Activated naive CD4-positive, alpha-beta T cell treated with anti-CD3 and anti-CD28 coated beads for 36 hours (primary cell): ENCODE measurements around the gene ACP6. TPM values are rescaled to one million over a fixed set of nuclear protein-coding genes. Genes with fewer than 3 reads are reported as not detected.
"Not testable (repeated sequence)": the region's sequence is repeated elsewhere in the genome, so short reads cannot be mapped to it uniquely, and the experiment has no call there.

Experiments
- CTCF ChIA-PET: fragments of 350-600 bp; sonication (Branson Sonifier 250); formaldehyde crosslinking; loops from one replicate; lab custom pipeline; 2021; ENCODE audit warnings: antibody characterized with exemption; lab: Charles Lee
- DNase-seq: peaks from one replicate; pipeline ENCODE4 v3.0.0-alpha.2; 2020
- H3K27ac Mint-ChIP-seq: one replicate; pipeline ENCODE4 v1.8.0; 2021; ENCODE audit warnings: mild to moderate bottlenecking, mixed read lengths
- H3K27me3 Mint-ChIP-seq: one replicate; pipeline ENCODE4 v1.8.0; 2021; ENCODE audit warnings: low read depth, mixed read lengths
- H3K36me3 Mint-ChIP-seq: one replicate; pipeline ENCODE4 v1.8.0; 2021; ENCODE audit warnings: low read depth, mixed read lengths
- H3K4me1 Mint-ChIP-seq: one replicate; pipeline ENCODE4 v1.8.0; 2021; ENCODE audit warnings: low read depth, mixed read lengths
- H3K4me3 Mint-ChIP-seq: one replicate; pipeline ENCODE4 v1.8.0; 2021; ENCODE audit warnings: mild to moderate bottlenecking, moderate library complexity, mixed read lengths
- H3K9me3 Mint-ChIP-seq: one replicate; pipeline ENCODE4 v1.8.0; 2021; ENCODE audit warnings: mixed read lengths
- intact Hi-C: fragments of 100-400 bp; cut with micrococcal nuclease; formaldehyde crosslinking; loops from one replicate; pipeline ENCODE4 v1.15.1; 2023
- total RNA-seq, 2 experiments: library from RNA; stranded (reverse); gene quantifications; one replicate each; pipeline ENCODE4 v1.2.3, GENCODE V29; 2021

The ACP6 gene
- total RNA-seq, 2 experiments from 2014 or later, result 14.4 to 16.3 TPM

GRCh38 chr1:147618077-147618569 lies 52.2 kb downstream of the ACP6 start:
- peak; percentile 61 for DNase-seq
- Mint-ChIP-seq H3K27ac (peak overlapping the region; percentile 78), H3K36me3 (peaks cover 45% of the 10 kb centered on the region), H3K4me3 (no peak overlapping the region), H3K4me1 (peaks cover 19% of the 10 kb centered on the region), H3K9me3 (no peaks in the 10 kb centered on the region), H3K27me3 (no peaks in the 10 kb centered on the region)
- intact Hi-C loops, result loop anchor here (1.0 kb wide), 3 partner anchors 18 to 79 kb away; no protein-coding TSS in a partner anchor
- CTCF ChIA-PET, result interaction anchor here (0.9 to 1.3 kb wide), 3 partner anchors 9 to 107 kb away, joined by 3 read pairs; no protein-coding TSS in a partner anchor

- H3K36me3 Mint-ChIP-seq, result peaks cover 40% of the 10 kb centered on the region
- H3K27me3 Mint-ChIP-seq, H3K4me3 Mint-ChIP-seq, intact Hi-C loops, H3K27ac Mint-ChIP-seq, DNase-seq, H3K9me3 Mint-ChIP-seq: not testable (repeated sequence)
- CTCF ChIA-PET, result interaction anchor here (1.0 to 1.3 kb wide), 2 partner anchors 12 to 128 kb away, joined by 3 read pairs; no protein-coding TSS in a partner anchor
- peaks cover 19% of the 10 kb centered on the region for H3K4me1 Mint-ChIP-seq
Measured at GRCh38 chr1:147614966-147615365, 55.4 kb downstream of the ACP6 start.

- H3K36me3 Mint-ChIP-seq, result peaks cover 36% of the 10 kb centered on the region
- no peak for DNase-seq
- H3K4me3 Mint-ChIP-seq, result no peak overlapping the region
- intact Hi-C loops, result no loop called here
- CTCF ChIA-PET, result interaction anchor here (0.7 to 0.9 kb wide), 2 partner anchors 17 to 250 kb away, joined by 3 read pairs; no protein-coding TSS in a partner anchor
- peaks cover 14% of the 10 kb centered on the region for H3K4me1 Mint-ChIP-seq
- H3K27ac Mint-ChIP-seq, result no peak overlapping the region
- no peaks in the 10 kb centered on the region for H3K9me3 Mint-ChIP-seq
- H3K27me3 Mint-ChIP-seq, result no peaks in the 10 kb centered on the region
Measured at GRCh38 chr1:147613506-147613905, 56.8 kb downstream of the ACP6 start.

GRCh38 chr1:147612366-147612765 lies 58.0 kb downstream of the ACP6 start:
- no peak overlapping the region for H3K27ac Mint-ChIP-seq
- DNase-seq, result no peak
- H3K36me3 Mint-ChIP-seq, result peaks cover 38% of the 10 kb centered on the region
- peaks cover 3% of the 10 kb centered on the region for H3K4me1 Mint-ChIP-seq
- intact Hi-C loops, result no loop called here
- H3K9me3 Mint-ChIP-seq, result no peaks in the 10 kb centered on the region
- H3K27me3 Mint-ChIP-seq, result no peaks in the 10 kb centered on the region
- CTCF ChIA-PET, result interaction anchor here (0.6 to 1.5 kb wide), 3 partner anchors 8 to 15 kb away, joined by 3 read pairs; no protein-coding TSS in a partner anchor
- H3K4me3 Mint-ChIP-seq, result no peak overlapping the region

- no peak overlapping the region for H3K27ac Mint-ChIP-seq
- intact Hi-C loops, result no loop called here
- no peak overlapping the region for H3K4me3 Mint-ChIP-seq
- CTCF ChIA-PET, result interaction anchor here (0.8 to 1.5 kb wide), 2 partner anchors 10 to 15 kb away, joined by 3 read pairs; no protein-coding TSS in a partner anchor
- peaks cover 38% of the 10 kb centered on the region for H3K36me3 Mint-ChIP-seq
- no peaks in the 10 kb centered on the region for H3K27me3 Mint-ChIP-seq
- H3K4me1 Mint-ChIP-seq, result no peaks in the 10 kb centered on the region
- no peak for DNase-seq
- no peaks in the 10 kb centered on the region for H3K9me3 Mint-ChIP-seq
Measured at GRCh38 chr1:147611586-147611985, 58.7 kb downstream of the ACP6 start.

GRCh38 chr1:147611021-147611426 lies 59.3 kb downstream of the ACP6 start:
- Mint-ChIP-seq H3K36me3 (peaks cover 39% of the 10 kb centered on the region), H3K4me3 (no peak overlapping the region), H3K9me3 (no peaks in the 10 kb centered on the region), H3K4me1 (no peaks in the 10 kb centered on the region), H3K27me3 (no peaks in the 10 kb centered on the region), H3K27ac (no peak overlapping the region)
- intact Hi-C loops, result no loop called here
- DNase-seq, result no peak
- CTCF ChIA-PET, result interaction anchor here (0.8 to 1.2 kb wide), 3 partner anchors 9 to 22 kb away, joined by 3 read pairs; no protein-coding TSS in a partner anchor

GRCh38 chr1:147609358-147609757 lies 61.0 kb downstream of the ACP6 start:
- no peaks in the 10 kb centered on the region for H3K9me3 Mint-ChIP-seq
- no peaks in the 10 kb centered on the region for H3K27me3 Mint-ChIP-seq
- CTCF ChIA-PET, result interaction anchor here (1.4 kb wide), 1 partner anchor 84 kb away, joined by 9 read pairs; no protein-coding TSS in a partner anchor
- H3K4me3 Mint-ChIP-seq, result no peak overlapping the region
- intact Hi-C loops, result loop anchor here (10.0 kb wide), 1 partner anchor 525 kb away; no protein-coding TSS in a partner anchor
- no peaks in the 10 kb centered on the region for H3K4me1 Mint-ChIP-seq
- no peak overlapping the region for H3K27ac Mint-ChIP-seq
- DNase-seq, result no peak
- peaks cover 31% of the 10 kb centered on the region for H3K36me3 Mint-ChIP-seq

- Mint-ChIP-seq H3K9me3 (no peaks in the 10 kb centered on the region), H3K36me3 (peaks cover 26% of the 10 kb centered on the region), H3K4me3 (no peak overlapping the region), H3K4me1 (no peaks in the 10 kb centered on the region), H3K27me3 (no peaks in the 10 kb centered on the region), H3K27ac (no peak overlapping the region)
- intact Hi-C loops, result loop anchor here (10.0 kb wide), 1 partner anchor 524 kb away; no protein-coding TSS in a partner anchor
- DNase-seq, result no peak
- CTCF ChIA-PET, result interaction anchor here (1.4 kb wide), 1 partner anchor 84 kb away, joined by 9 read pairs; no protein-coding TSS in a partner anchor
Measured at GRCh38 chr1:147608596-147608995, 61.7 kb downstream of the ACP6 start.

- H3K4me1 Mint-ChIP-seq, result peaks cover 14% of the 10 kb centered on the region
- H3K27ac Mint-ChIP-seq, result no peak overlapping the region
- H3K36me3 Mint-ChIP-seq, result peaks cover 15% of the 10 kb centered on the region
- no peak overlapping the region for H3K4me3 Mint-ChIP-seq
- intact Hi-C loops, result loop anchor here (10.0 kb wide), 1 partner anchor 521 kb away; no protein-coding TSS in a partner anchor
- no peaks in the 10 kb centered on the region for H3K9me3 Mint-ChIP-seq
- CTCF ChIA-PET, result interaction anchor here (0.6 kb wide), 2 partner anchors 48 to 162 kb away, joined by 4 to 6 read pairs; no protein-coding TSS in a partner anchor
- no peaks in the 10 kb centered on the region for H3K27me3 Mint-ChIP-seq
- DNase-seq, result no peak
Measured at GRCh38 chr1:147605591-147605990, 64.7 kb downstream of the ACP6 start.

GRCh38 chr1:147603986-147604385 lies 66.3 kb downstream of the ACP6 start:
- Mint-ChIP-seq H3K36me3 (peaks cover 15% of the 10 kb centered on the region), H3K9me3 (no peaks in the 10 kb centered on the region), H3K27ac (no peak overlapping the region), H3K4me3 (no peak overlapping the region), H3K27me3 (no peaks in the 10 kb centered on the region), H3K4me1 (peaks cover 17% of the 10 kb centered on the region)
- DNase-seq, result no peak
- CTCF ChIA-PET, result interaction anchor here (0.7 to 1.1 kb wide), 2 partner anchors 8 to 26 kb away, joined by 3 read pairs; no protein-coding TSS in a partner anchor
- intact Hi-C loops, result loop anchor here (5.0 to 10.0 kb wide), 2 partner anchors 38 to 519 kb away; no protein-coding TSS in a partner anchor

GRCh38 chr1:147600119-147601111 lies 69.9 kb downstream of the ACP6 start:
- Mint-ChIP-seq H3K4me1 (peaks cover 24% of the 10 kb centered on the region), H3K36me3 (no peaks in the 10 kb centered on the region), H3K9me3 (no peaks in the 10 kb centered on the region), H3K4me3 (peak overlapping the region; percentile 85), H3K27me3 (no peaks in the 10 kb centered on the region), H3K27ac (peak overlapping the region; percentile 78)
- CTCF ChIA-PET, result interaction anchor here (0.7 to 1.2 kb wide), 2 partner anchors 26 to 83 kb away, joined by 3 to 9 read pairs; no protein-coding TSS in a partner anchor
- intact Hi-C loops, result loop anchor here (1.0 to 10.0 kb wide), 4 partner anchors 18 to 516 kb away; no protein-coding TSS in a partner anchor
- DNase-seq, result peak; percentile 53
